Keratinocyte (primary cell): Measurements from ENCODE around the gene IGFL4. TPM values are rescaled to one million over a fixed set of nuclear protein-coding genes. Genes with fewer than 3 reads are reported as not detected.
A peak's percentile ranks its signal among the peaks of the same experiment; 100 is the strongest.

ENCODE experiments used
- DNase-seq: peaks from one replicate; pipeline ENCODE4 v3.0.0-alpha.2; 2011; ENCODE audit warnings: low read depth, missing footprints, low spot score
- FAIRE-seq: peaks from 2 replicates; lab custom pipeline; 2011; peaks lifted over from hg19 to GRCh38; lab: Jason Lieb, UNC
- H2AFZ ChIP-seq: 2 replicates; pipeline ENCODE4 v1.6.0; 2012; ENCODE audit warnings: low read length, control low read depth, inconsistent platforms; ENCODE audit not compliant: control insufficient read depth
- H3K27ac ChIP-seq: 2 replicates; pipeline ENCODE4 v1.5.1; 2011; ENCODE audit warnings: low read length; ENCODE audit not compliant: control insufficient read depth, insufficient read depth
- H3K27me3 ChIP-seq: 3 replicates; pipeline ENCODE4 v1.6.0; 2011; ENCODE audit warnings: low read length; ENCODE audit not compliant: control insufficient read depth, insufficient read depth; ENCODE audit errors: extremely low read depth
- H3K36me3 ChIP-seq, 2 experiments: 2 replicates in 1 of 2; 3 replicates in 1 of 2; pipeline ENCODE4 v1.5.1; 2011; ENCODE audit warnings: low read length in 2 of 2, mild to moderate bottlenecking in 1 of 2; ENCODE audit not compliant: control insufficient read depth in 2 of 2, insufficient read depth in 2 of 2; ENCODE audit errors: extremely low read depth in 1 of 2
- H3K4me1 ChIP-seq: 3 replicates; pipeline ENCODE4 v1.5.1; 2011; ENCODE audit warnings: low read length; ENCODE audit not compliant: control insufficient read depth, insufficient read depth; ENCODE audit errors: extremely low read depth
- H3K4me2 ChIP-seq: 3 replicates; pipeline ENCODE4 v1.6.0; 2011; ENCODE audit warnings: low read depth, low read length; ENCODE audit not compliant: control insufficient read depth, insufficient read depth; ENCODE audit errors: extremely low read depth
- H3K4me3 ChIP-seq, 3 experiments: fragments of 200-600 bp in 1 of 3; sonication (generic) in 1 of 3; 2 replicates in 2 of 3; 3 replicates in 1 of 3; pipeline ENCODE4 v1.5.1; 2011 to 2016; ENCODE audit warnings: low read length in 3 of 3, mild to moderate bottlenecking in 3 of 3, control low read depth in 2 of 3, inconsistent platforms in 1 of 3, low read depth in 1 of 3, mixed read lengths in 1 of 3, mixed run types in 1 of 3, moderate library complexity in 1 of 3; ENCODE audit not compliant: control insufficient read depth in 2 of 3, insufficient read depth in 2 of 3; ENCODE audit errors: extremely low read depth in 1 of 3
- H3K79me2 ChIP-seq: 2 replicates; pipeline ENCODE4 v1.6.0; 2012; ENCODE audit warnings: low read length; ENCODE audit not compliant: control insufficient read depth, insufficient read depth
- H3K9ac ChIP-seq: 3 replicates; pipeline ENCODE4 v1.6.0; 2011; ENCODE audit warnings: low read length; ENCODE audit not compliant: control insufficient read depth, insufficient read depth; ENCODE audit errors: extremely low read depth
- H3K9me1 ChIP-seq: 3 replicates; pipeline ENCODE4 v1.6.0; 2011; ENCODE audit warnings: low read length; ENCODE audit not compliant: control insufficient read depth, insufficient read depth; ENCODE audit errors: extremely low read depth
- H3K9me3 ChIP-seq: 2 replicates; pipeline ENCODE4 v1.5.1; 2012; ENCODE audit warnings: low read depth, low read length; ENCODE audit not compliant: control insufficient read depth
- H4K20me1 ChIP-seq: 3 replicates; pipeline ENCODE4 v1.6.0; 2011; ENCODE audit warnings: low read length; ENCODE audit not compliant: control insufficient read depth, insufficient read depth; ENCODE audit errors: extremely low read depth
- CTCF ChIP-seq, 3 experiments: IDR thresholded peaks in 1 of 3; conservative IDR thresholded peaks in 1 of 3; optimal IDR thresholded peaks in 1 of 3; 2 replicates in 2 of 3; 3 replicates in 1 of 3; pipeline versions ENCODE3 to v1.5.1; 2011; ENCODE audit warnings: low read length in 3 of 3, mild to moderate bottlenecking in 3 of 3, moderate library complexity in 2 of 3, control low read depth in 1 of 3, inconsistent platforms in 1 of 3; ENCODE audit not compliant: insufficient read depth in 2 of 3; ENCODE audit errors: extremely low read depth in 1 of 3
- EZH2 ChIP-seq: IDR thresholded peaks from one replicate; pipeline ENCODE4 v1.6.1; 2012; ENCODE audit warnings: inconsistent platforms, mild to moderate bottlenecking, low read length, moderate library complexity
- dilution Hi-C: fragments of 300-500 bp; cut with MboI; formaldehyde crosslinking; loops from one replicate; pipeline ENCODE4 v1.7.0; 2020; ENCODE audit warnings: low sequenced_read_pairs; ENCODE audit not compliant: extremely low pct_ligation_motif_present
- polyA plus RNA-seq, 5 experiments: library from polyadenylated mRNA; depleted of rRNA in 3 of 5; stranded (reverse) in 3 of 5; stranded (forward) in 1 of 5; unstranded in 1 of 5; fragments of >200 nt; gene quantifications; 1 replicate in 1 of 5; 2 replicates in 3 of 5; 3 replicates in 1 of 5; pipeline versions ENCODE4 v1.2.1 to v1.2.3, GENCODE V29; 2011 to 2012; ENCODE audit warnings: missing spikeins in 2 of 5, low read depth in 1 of 5, low replicate concordance in 1 of 5

The IGFL4 gene
- polyA plus RNA-seq, 1 donor (not counting 4 experiments of a cell fraction or from before 2014, with no cell fraction given) = not detected

GRCh38 chr19:46042252-46042883 is 1.6 kb upstream of the IGFL4 start:
- no peak overlapping the region for H3K4me2 ChIP-seq

DNA sequence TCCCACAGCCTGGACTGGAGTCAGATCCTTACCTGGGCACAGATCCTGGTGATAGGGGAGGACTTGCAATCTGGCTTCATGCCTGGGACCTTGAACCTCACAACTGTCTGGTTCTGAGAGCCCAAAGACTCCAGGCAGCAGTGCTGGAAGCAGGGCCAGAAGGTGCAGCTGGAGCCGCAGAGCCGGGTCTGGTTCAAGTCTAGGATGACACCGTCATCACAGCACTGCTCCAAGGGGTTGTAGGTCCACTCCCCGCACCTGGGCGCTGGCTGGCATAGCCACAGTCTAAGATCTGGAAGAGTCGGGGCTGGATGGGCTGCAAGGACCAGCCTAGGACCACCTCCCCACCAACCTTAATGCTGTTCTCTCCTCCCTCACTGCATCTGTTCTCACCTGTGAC is 677 bp downstream of the IGFL4 start:
- no peak overlapping the region for H3K4me3 ChIP-seq
- no peak for FAIRE-seq
- no peak for TF ChIP-seq EZH2
- TF ChIP-seq CTCF (optimal IDR thresholded peaks at IDR 0.05 in 1 of 3, IDR thresholded peaks at IDR 0.05 in 1 of 3, conservative IDR thresholded peaks at IDR 0.05 in 1 of 3; ENCODE audit: extremely low read depth in 1 of 3, insufficient read depth in 2 of 3, low read length in 3 of 3) = no peak
- H4K20me1 ChIP-seq = no peaks in the 10 kb centered on the region
- DNase-seq = no peak
- no peak overlapping the region for H3K27ac ChIP-seq
- H3K9me3 ChIP-seq = peaks cover 1% of the 10 kb centered on the region
- H3K79me2 ChIP-seq = no peaks in the 10 kb centered on the region
- no peak overlapping the region for H3K9ac ChIP-seq
- H3K9me1 ChIP-seq = peaks cover 5% of the 10 kb centered on the region
- no peaks in the 10 kb centered on the region for H3K36me3 ChIP-seq
- no peak overlapping the region for H2AFZ ChIP-seq
- peaks cover 24% of the 10 kb centered on the region for H3K4me1 ChIP-seq
- dilution Hi-C loops = no loop called here
- H3K4me2 ChIP-seq = no peak overlapping the region
- peaks cover 70% of the 10 kb centered on the region for H3K27me3 ChIP-seq

More at GRCh38 chr19:46042252-46042883, 1.6 kb upstream of the IGFL4 start:
- Histone ChIP-seq H3K4me3 (no peak overlapping the region), H3K9ac (no peak overlapping the region), H3K27ac (no peak overlapping the region), H3K27me3 (peaks cover 64% of the 10 kb centered on the region), H3K4me1 (peaks cover 24% of the 10 kb centered on the region), H4K20me1 (no peaks in the 10 kb centered on the region), H3K9me1 (peaks cover 5% of the 10 kb centered on the region), H3K36me3 (no peaks in the 10 kb centered on the region), H3K79me2 (no peaks in the 10 kb centered on the region), H3K9me3 (peaks cover 1% of the 10 kb centered on the region), H2AFZ (no peak overlapping the region)
- TF ChIP-seq CTCF (optimal IDR thresholded peaks at IDR 0.05 in 1 of 3, IDR thresholded peaks at IDR 0.05 in 1 of 3, conservative IDR thresholded peaks at IDR 0.05 in 1 of 3; ENCODE audit: extremely low read depth in 1 of 3, insufficient read depth in 2 of 3, low read length in 3 of 3) (no peak), EZH2 (no peak)
- peak; percentile 5 for FAIRE-seq
- dilution Hi-C loops = no loop called here
- DNase-seq = no peak
